Ovary (tissue), 9 donors: ENCODE results near the gene CDC42BPA. TPM values are rescaled to one million over a fixed set of nuclear protein-coding genes. Genes with fewer than 3 reads are reported as not detected.

ENCODE experiments used
- DNase-seq, 5 donors: peaks; one replicate each; pipeline ENCODE4 v3.0.0-alpha.2; 2019 to 2020
- H3K27ac ChIP-seq, 2 donors: fragments of 200-600 bp; one replicate each; pipeline versions ENCODE4 v1.5.1 to v1.8.0; 2019 to 2022
- H3K27me3 ChIP-seq: fragments of 200-600 bp; one replicate; pipeline ENCODE4 v1.8.0; 2022
- H3K36me3 ChIP-seq: fragments of 200-600 bp; sonication (generic); one replicate; pipeline ENCODE4 v1.5.1; 2019
- H3K4me1 ChIP-seq: one replicate; pipeline ENCODE4 v1.8.1; 2013; ENCODE audit warnings: mild to moderate bottlenecking, moderate library complexity; ENCODE audit not compliant: insufficient read depth
- H3K4me3 ChIP-seq: fragments of 200-600 bp; sonication (generic); one replicate; pipeline ENCODE4 v1.5.1; 2017
- H3K9me3 ChIP-seq, 2 donors: fragments of 200-600 bp in 1 of 2; sonication (generic) in 1 of 2; one replicate each; pipeline versions ENCODE4 v1.5.1 to v1.8.1; 2013 to 2019; ENCODE audit warnings: mild to moderate bottlenecking in 1 of 2, moderate library complexity in 1 of 2
- CTCF ChIP-seq, 3 donors: fragments of 450-650 bp in 2 of 3; fragments of 200-600 bp in 1 of 3; IDR thresholded peaks; one replicate each; pipeline versions ENCODE4 v1.5.1 to v1.8.0; 2016 to 2022; ENCODE audit warnings: antibody characterized with exemption in 3 of 3, mild to moderate bottlenecking in 1 of 3
- EP300 ChIP-seq: sonication (generic); formaldehyde crosslinking; IDR thresholded peaks from one replicate; pipeline ENCODE4 v1.6.1; 2017; ENCODE audit warnings: antibody characterized with exemption
- POLR2A ChIP-seq: fragments of 450-650 bp; IDR thresholded peaks from one replicate; pipeline ENCODE4 v1.6.1; 2017; ENCODE audit warnings: antibody characterized with exemption, mild to moderate bottlenecking, moderate library complexity
- WGBS, 3 donors: extraction: QIAGEN DNeasy Blood & Tissue Kit in 1 of 3; methylation state at CpG; one replicate each; pipeline versions ENCODE4 v1.1.5 to v1.1.7; 2013 to 2017; 5-methylcytosine and 5-hydroxymethylcytosine counted together
- intact Hi-C, 4 donors: fragments of 100-400 bp; cut with DNase I; formaldehyde crosslinking; loops; one replicate each; pipeline versions ENCODE4 v1.11.0 to v1.15.1; 2022 to 2023
- polyA plus RNA-seq, 2 donors: library from polyadenylated mRNA; stranded (reverse); fragments of 200-250 nt in 1 of 2; fragments of 350-450 nt in 1 of 2; fragmentation: Illumina TruSeq in 1 of 2; extraction: RNeasy Lipid Tissue Mini Kit (QIAGEN cat#74804) in 1 of 2; gene quantifications; one replicate each; pipeline ENCODE4 v1.2.3, GENCODE V29; 2013 to 2014
- total RNA-seq, 7 donors: library from RNA; depleted of rRNA in 2 of 7; stranded (reverse); fragments of >200 nt in 2 of 7; fragmentation: NEBNext Ultra II Directional in 3 of 7; extraction: Animal tissue kit (Norgen Biotek cat#: 25700) in 3 of 7; gene quantifications; one replicate each; pipeline versions ENCODE4 v1.1.0 to v1.2.4, GENCODE V29; 2016 to 2023
- donor health status: DM: no; HTN: no; CAD: no; lungs with moderate emphysema.
- donor health status: DM: no; HTN: no; CAD: no.
- donor health status: Bipolar disorder and iron deficiency.
- donor health status: DM: yes; HTN: yes; CAD: no.
- donor health status: DM: no; HTN: no; CAD: no.
- donor health status: DM: yes; HTN: yes; CAD: no.

The CDC42BPA gene
- total and polyA plus RNA-seq, 9 donors, result 11.1 to 56.2 (median 40.2) TPM

- Histone ChIP-seq H3K36me3 (no peaks in the 10 kb centered on the region), H3K4me3 (no peak overlapping the region), H3K27me3 (no peaks in the 10 kb centered on the region), H3K4me1 (no peaks in the 10 kb centered on the region), H3K27ac (no peak overlapping the region), H3K9me3 (no peaks in the 10 kb centered on the region)
- DNase-seq, result no peak
- no peak for TF ChIP-seq CTCF (IDR thresholded peaks at IDR 0.05)
- TF ChIP-seq POLR2A, result no peak
- TF ChIP-seq EP300, result no peak
- WGBS, 3 donors, result 67 to 84% (median 81%) methylated on average over 2 of the region's 2 CpGs
- intact Hi-C loops, result no loop called here
Observed at GRCh38 chr1:227192163-227192562, 126.1 kb downstream of the CDC42BPA start.

- Histone ChIP-seq H3K4me3 (no peak overlapping the region), H3K9me3 (no peaks in the 10 kb centered on the region), H3K27ac (no peak overlapping the region), H3K27me3 (no peaks in the 10 kb centered on the region), H3K36me3 (no peaks in the 10 kb centered on the region), H3K4me1 (no peaks in the 10 kb centered on the region)
- WGBS, 3 donors, result 60 to 72% (median 64%) methylated on average over 2 of the region's 2 CpGs
- TF ChIP-seq POLR2A (no peak), CTCF (IDR thresholded peaks at IDR 0.05) (no peak), EP300 (no peak)
- intact Hi-C loops, result no loop called here
- DNase-seq, result no peak
Observed at GRCh38 chr1:227191607-227192006, 126.7 kb downstream of the CDC42BPA start.

GRCh38 chr1:227190321-227190720, 128.0 kb downstream of the CDC42BPA start:
- H3K27me3 ChIP-seq, result no peaks in the 10 kb centered on the region
- no peaks in the 10 kb centered on the region for H3K36me3 ChIP-seq
- no peak overlapping the region for H3K27ac ChIP-seq
- TF ChIP-seq POLR2A, result no peak
- no peak for TF ChIP-seq EP300
- no peak for TF ChIP-seq CTCF (IDR thresholded peaks at IDR 0.05)
- no peak for DNase-seq
- H3K4me1 ChIP-seq, result no peaks in the 10 kb centered on the region
- no peaks in the 10 kb centered on the region for H3K9me3 ChIP-seq
- intact Hi-C loops, result no loop called here
- no peak overlapping the region for H3K4me3 ChIP-seq
- 98 to 99% (median 99%) methylated on average over 2 of the region's 2 CpGs for WGBS, 3 donors

- TF ChIP-seq EP300 (no peak), POLR2A (no peak), CTCF (IDR thresholded peaks at IDR 0.05) (no peak)
- no peaks in the 10 kb centered on the region for H3K27me3 ChIP-seq
- no peak overlapping the region for H3K27ac ChIP-seq
- intact Hi-C loops, result no loop called here
- H3K9me3 ChIP-seq, result no peaks in the 10 kb centered on the region
- DNase-seq, result no peak
- 80 to 84% (median 82%) methylated on average over 9 of the region's 9 CpGs for WGBS, 3 donors
- no peaks in the 10 kb centered on the region for H3K4me1 ChIP-seq
- H3K36me3 ChIP-seq, result no peaks in the 10 kb centered on the region
- H3K4me3 ChIP-seq, result no peak overlapping the region
Observed at GRCh38 chr1:227185291-227185690, 133.0 kb downstream of the CDC42BPA start.

- Histone ChIP-seq H3K9me3 (no peaks in the 10 kb centered on the region), H3K36me3 (no peaks in the 10 kb centered on the region), H3K4me3 (no peak overlapping the region), H3K27me3 (no peaks in the 10 kb centered on the region), H3K27ac (no peak overlapping the region), H3K4me1 (no peaks in the 10 kb centered on the region)
- intact Hi-C loops, result no loop called here
- DNase-seq, result no peak
- WGBS, 3 donors, result 97 to 98% (median 97%) methylated on average over 3 of the region's 3 CpGs
- TF ChIP-seq CTCF (IDR thresholded peaks at IDR 0.05) (no peak), EP300 (no peak), POLR2A (no peak)
Observed at GRCh38 chr1:227182012-227182411, 136.3 kb downstream of the CDC42BPA start.
